OCI-LY1 (cell line): Measurements from ENCODE around the gene IL36RN.

Experiments used
- H2AFZ ChIP-seq: fragments of 200-600 bp; sonication (generic), shearing (Covaris generic); 2 replicates; pipeline ENCODE4 v1.6.0; 2014; ENCODE audit warnings: antibody characterized with exemption, mild to moderate bottlenecking, low read length
- H3F3A ChIP-seq: fragments of 200-600 bp; sonication (generic), shearing (Covaris generic); 2 replicates; pipeline ENCODE4 v1.6.0; 2014; ENCODE audit warnings: mild to moderate bottlenecking, antibody characterized with exemption, low read length, moderate library complexity; ENCODE audit not compliant: insufficient read depth
- H3K27ac ChIP-seq: fragments of 200-600 bp; sonication (generic); 2 replicates; pipeline ENCODE4 v1.5.1; 2014; ENCODE audit warnings: low read length, mixed run types, mild to moderate bottlenecking, low read depth; ENCODE audit not compliant: poor library complexity, severe bottlenecking
- H3K27me3 ChIP-seq: fragments of 200-600 bp; sonication (generic); 2 replicates; pipeline ENCODE4 v1.6.0; 2014; ENCODE audit warnings: antibody characterized with exemption, mild to moderate bottlenecking, low read length, moderate library complexity; ENCODE audit not compliant: insufficient read depth
- H3K36me3 ChIP-seq: fragments of 200-600 bp; sonication (generic); 2 replicates; pipeline ENCODE4 v1.6.1; 2014; ENCODE audit warnings: mild to moderate bottlenecking, antibody characterized with exemption, low read length, moderate library complexity, mixed read lengths; ENCODE audit not compliant: insufficient read depth
- H3K4me1 ChIP-seq: fragments of 200-600 bp; sonication (generic); 2 replicates; pipeline ENCODE4 v1.5.1; 2014; ENCODE audit warnings: mild to moderate bottlenecking, low read length, moderate library complexity; ENCODE audit not compliant: insufficient read depth, severe bottlenecking
- H3K4me2 ChIP-seq: fragments of 200-600 bp; sonication (generic), shearing (Covaris generic); 2 replicates; pipeline ENCODE4 v1.6.1; 2014; ENCODE audit warnings: low read length
- H3K4me3 ChIP-seq: fragments of 200-600 bp; sonication (generic); 2 replicates; pipeline ENCODE4 v1.5.1; 2014; ENCODE audit warnings: low read length, low read depth, mild to moderate bottlenecking, mixed read lengths; ENCODE audit not compliant: poor library complexity, severe bottlenecking
- H3K79me2 ChIP-seq: fragments of 200-600 bp; shearing (Covaris generic); 2 replicates; pipeline ENCODE4 v1.6.1; 2016; ENCODE audit warnings: mixed run types, low read length, mixed read lengths; ENCODE audit not compliant: insufficient read depth
- H3K9ac ChIP-seq: fragments of 200-600 bp; sonication (generic), shearing (Covaris generic); 2 replicates; pipeline ENCODE4 v1.6.1; 2014; ENCODE audit warnings: mild to moderate bottlenecking, low read length, mixed read lengths
- H3K9me2 ChIP-seq: fragments of 200-600 bp; sonication (generic), shearing (Covaris generic); 2 replicates; pipeline ENCODE4 v1.6.1; 2014; ENCODE audit warnings: low read depth, mild to moderate bottlenecking, low read length, mixed read lengths
- H3K9me3 ChIP-seq: fragments of 200-600 bp; shearing (Covaris generic); 2 replicates; pipeline ENCODE4 v1.6.1; 2014; ENCODE audit warnings: low read length, mixed read lengths
- H4K20me1 ChIP-seq: fragments of 200-600 bp; sonication (generic), shearing (Covaris generic); 2 replicates; pipeline ENCODE4 v1.6.0; 2016; ENCODE audit warnings: mild to moderate bottlenecking, low read length; ENCODE audit not compliant: insufficient read depth
- CTCF ChIP-seq: fragments of 200-600 bp; sonication (generic), shearing (Covaris generic); IDR thresholded peaks from 2 replicates; pipeline ENCODE4 v1.5.1; 2017; ENCODE audit warnings: mild to moderate bottlenecking, antibody characterized with exemption, low read length, moderate library complexity, mixed read lengths
- EZH2 ChIP-seq: fragments of 200-600 bp; sonication (generic), shearing (Covaris generic); IDR thresholded peaks from 2 replicates; pipeline ENCODE4 v1.8.0; 2017; ENCODE audit warnings: borderline replicate concordance, mixed run types, mild to moderate bottlenecking, antibody characterized with exemption, low read length, moderate library complexity, mixed read lengths

Gene IL36RN

DNA sequence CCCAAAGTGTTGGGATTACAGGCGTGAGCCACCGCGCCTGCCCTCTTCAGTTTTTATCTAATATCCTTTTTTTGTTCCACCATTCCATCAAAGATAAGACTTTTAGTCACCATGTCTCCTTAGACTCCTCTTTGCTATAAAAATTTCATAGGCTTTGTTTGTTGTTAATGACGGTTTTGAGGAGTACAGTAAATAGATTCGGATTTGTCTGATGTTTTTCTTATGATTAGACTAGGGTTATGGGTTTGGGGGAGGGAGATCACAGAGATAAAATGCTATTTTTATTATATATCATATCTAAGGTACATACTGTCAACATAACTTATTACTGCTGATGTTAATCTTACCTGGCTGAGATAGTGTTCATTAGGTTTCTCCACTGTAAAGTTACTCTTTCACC lies 12.5 kb upstream of the IL36RN start:
- no peaks in the 10 kb centered on the region for H3K4me1 ChIP-seq
- H2AFZ ChIP-seq, result no peak overlapping the region
- H3K36me3 ChIP-seq, result no peaks in the 10 kb centered on the region
- H3K79me2 ChIP-seq, result no peaks in the 10 kb centered on the region
- no peaks in the 10 kb centered on the region for H3K27me3 ChIP-seq
- no peak overlapping the region for H3K9ac ChIP-seq
- no peaks in the 10 kb centered on the region for H3K9me2 ChIP-seq
- H4K20me1 ChIP-seq, result no peaks in the 10 kb centered on the region
- no peaks in the 10 kb centered on the region for H3F3A ChIP-seq
- no peak for TF ChIP-seq EZH2
- TF ChIP-seq CTCF, result no peak
- H3K4me3 ChIP-seq, result no peak overlapping the region
- H3K27ac ChIP-seq, result no peak overlapping the region
- no peaks in the 10 kb centered on the region for H3K9me3 ChIP-seq
- H3K4me2 ChIP-seq, result no peak overlapping the region

GRCh38 chr2:113050921-113051895 lies 7.8 kb upstream of the IL36RN start:
- H4K20me1 ChIP-seq, result no peaks in the 10 kb centered on the region
- no peak overlapping the region for H3K4me2 ChIP-seq
- no peaks in the 10 kb centered on the region for H3K4me1 ChIP-seq

DNA sequence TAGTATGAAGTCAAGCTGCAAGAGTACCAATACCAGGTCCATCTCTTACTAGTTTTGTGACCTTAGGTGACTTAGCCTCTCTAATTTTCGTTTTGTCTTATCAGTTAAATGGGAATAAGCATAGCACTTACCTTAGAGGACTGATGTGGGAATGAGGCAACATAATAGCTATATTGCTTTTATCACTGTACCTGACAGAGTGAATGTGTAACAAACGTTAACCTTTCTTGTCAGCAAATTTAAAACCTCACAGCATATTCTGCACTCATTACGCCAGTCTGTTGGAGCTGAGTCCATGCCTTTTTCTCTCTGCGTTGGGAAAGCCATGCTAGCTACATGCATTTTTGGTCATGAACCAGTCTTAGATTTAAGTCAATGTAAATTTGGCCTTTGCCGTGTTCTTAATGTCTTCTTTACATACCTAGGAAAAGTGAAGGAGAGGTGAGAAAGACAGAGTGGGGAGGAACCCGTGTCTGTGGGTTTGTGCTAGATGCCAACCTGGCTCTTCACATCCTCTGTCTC lies 6.5 kb upstream of the IL36RN start, which contains the start of gene IL36B:
TSS of gene IL36B (minus strand) at position 472 of the 522 bp plus-strand sequence.
- no peaks in the 10 kb centered on the region for H3K9me2 ChIP-seq

More at GRCh38 chr2:113050921-113051895, 7.8 kb upstream of the IL36RN start:
- Histone ChIP-seq H3K27me3 (no peaks in the 10 kb centered on the region), H3F3A (no peaks in the 10 kb centered on the region), H3K9me3 (no peaks in the 10 kb centered on the region), H3K27ac (no peak overlapping the region), H3K79me2 (no peaks in the 10 kb centered on the region), H3K9me2 (no peaks in the 10 kb centered on the region), H3K36me3 (no peaks in the 10 kb centered on the region), H2AFZ (no peak overlapping the region), H3K4me3 (no peak overlapping the region), H3K9ac (no peak overlapping the region)
- TF ChIP-seq EZH2 (no peak), CTCF (0 out of 2 replicates have a peak, but pooled peaks have one; percentile 9)

More for the DNA sequence above, 6.5 kb upstream of the IL36RN start, which contains the start of gene IL36B:
- no peaks in the 10 kb centered on the region for H4K20me1 ChIP-seq
- H3F3A ChIP-seq, result no peaks in the 10 kb centered on the region
- H3K27ac ChIP-seq, result no peak within 1 kb of the TSS
- H3K4me2 ChIP-seq, result no peak within 1 kb of the TSS
- H3K79me2 ChIP-seq, result no peaks in the 10 kb centered on the region
- H3K4me3 ChIP-seq, result no peak within 1 kb of the TSS
- H3K27me3 ChIP-seq, result no peaks in the 10 kb centered on the region
- no peaks in the 10 kb centered on the region for H3K36me3 ChIP-seq
- TF ChIP-seq EZH2, result no peak
- no peak for TF ChIP-seq CTCF
- no peak within 1 kb of the TSS for H2AFZ ChIP-seq
- H3K4me1 ChIP-seq, result no peaks in the 10 kb centered on the region
- no peak within 1 kb of the TSS for H3K9ac ChIP-seq
- no peaks in the 10 kb centered on the region for H3K9me3 ChIP-seq
